Right lobe of liver (tissue), 6 donors: ENCODE data around the gene CACNA1E. TPM values are rescaled to one million over a fixed set of nuclear protein-coding genes. Genes with fewer than 3 reads are reported as not detected.
A peak's percentile ranks its signal among the peaks of the same experiment; 100 is the strongest.

Experiments used
- ATAC-seq, 4 donors: fragments of 200-7000 bp; cut with Tn5 transposase; one replicate each; pipeline ENCODE4 v1.9.1; 2020; ENCODE audit warnings: mild to moderate bottlenecking in 4 of 4, moderate library complexity in 4 of 4
- DNase-seq, 3 donors: peaks; one replicate each; pipeline ENCODE4 v3.0.0-alpha.2; 2020
- H3K27ac ChIP-seq, 3 donors: fragments of 200-600 bp; one replicate each; pipeline ENCODE4 v1.8.0; 2022
- H3K27me3 ChIP-seq, 2 donors: fragments of 200-600 bp; one replicate each; pipeline ENCODE4 v1.8.0; 2022
- H3K36me3 ChIP-seq, 4 donors: fragments of 200-600 bp; sonication (generic) in 1 of 4; one replicate each; pipeline versions ENCODE4 v1.5.1 to v1.8.0; 2017 to 2022; ENCODE audit warnings: control low read depth in 1 of 4
- H3K4me1 ChIP-seq, 4 donors: fragments of 200-600 bp; sonication (generic) in 1 of 4; one replicate each; pipeline versions ENCODE4 v1.5.1 to v1.8.0; 2017 to 2022; ENCODE audit warnings: control low read depth in 1 of 4
- H3K4me3 ChIP-seq, 3 donors: fragments of 200-600 bp; one replicate each; pipeline ENCODE4 v1.8.0; 2022
- H3K9me3 ChIP-seq, 4 donors: fragments of 200-600 bp; sonication (generic) in 1 of 4; one replicate each; pipeline versions ENCODE4 v1.5.1 to v1.8.0; 2017 to 2022; ENCODE audit warnings: control low read depth in 1 of 4
- POLR2A ChIP-seq: fragments of 450-650 bp; IDR thresholded peaks from one replicate; pipeline ENCODE4 v1.6.1; 2017; ENCODE audit warnings: antibody characterized with exemption, mild to moderate bottlenecking
- WGBS: methylation state at CpG from one replicate; pipeline ENCODE4 v1.1.6; 2018; ENCODE audit warnings: low coverage, low lambda C conversion rate; ENCODE audit not compliant: insufficient coverage; ENCODE audit errors: missing lambda C conversion rate; 5-methylcytosine and 5-hydroxymethylcytosine counted together
- intact Hi-C, 2 donors: fragments of 100-400 bp; cut with DNase I; formaldehyde crosslinking; loops; one replicate each; pipeline versions ENCODE4 v1.11.2 to v1.14.1; 2022
- total RNA-seq, 6 experiments: library from RNA; depleted of rRNA in 2 of 6; stranded (reverse); fragments of >200 nt in 2 of 6; fragmentation: NEBNext Ultra II Directional in 3 of 6; extraction: Animal tissue kit (Norgen Biotek cat#: 25700) in 3 of 6; gene quantifications; one replicate each; pipeline versions ENCODE4 v1.1.0 to v1.2.4, GENCODE V29; 2016 to 2023
- TF ChIP-seq, protein P1 (sequence below), 4 donors: fragments of 200-600 bp in 3 of 4; fragments of 450-650 bp in 1 of 4; IDR thresholded peaks; one replicate each; pipeline versions ENCODE4 v1.5.1 to v1.8.0; 2016 to 2022; ENCODE audit warnings: antibody characterized with exemption in 4 of 4, mild to moderate bottlenecking in 2 of 4
- donor health status: DM: no; HTN: yes; CAD: no.
- donor health status: DM: no; HTN: no; CAD: no.
- donor health status: DM: no; HTN: no; CAD: no.
- donor health status: DM: no; HTN: yes; CAD: no.
- donor health status: DM: no; HTN: yes; CAD: no.

The CACNA1E gene
- total RNA-seq, 6 experiments from 2014 or later: 0.05 to 0.09 (median 0.06) TPM; not detected in 2

- no peak overlapping the region for H3K27ac ChIP-seq
- intact Hi-C loops: no loop called here
- H3K9me3 ChIP-seq: no peaks in the 10 kb centered on the region
- no peaks in the 10 kb centered on the region for H3K36me3 ChIP-seq
- WGBS: 17% methylated on average over 2 of the region's 3 CpGs
- H3K4me1 ChIP-seq: no peaks in the 10 kb centered on the region
- H3K27me3 ChIP-seq: no peaks in the 10 kb centered on the region
- H3K4me3 ChIP-seq: no peak overlapping the region
- TF ChIP-seq, protein P1, sequence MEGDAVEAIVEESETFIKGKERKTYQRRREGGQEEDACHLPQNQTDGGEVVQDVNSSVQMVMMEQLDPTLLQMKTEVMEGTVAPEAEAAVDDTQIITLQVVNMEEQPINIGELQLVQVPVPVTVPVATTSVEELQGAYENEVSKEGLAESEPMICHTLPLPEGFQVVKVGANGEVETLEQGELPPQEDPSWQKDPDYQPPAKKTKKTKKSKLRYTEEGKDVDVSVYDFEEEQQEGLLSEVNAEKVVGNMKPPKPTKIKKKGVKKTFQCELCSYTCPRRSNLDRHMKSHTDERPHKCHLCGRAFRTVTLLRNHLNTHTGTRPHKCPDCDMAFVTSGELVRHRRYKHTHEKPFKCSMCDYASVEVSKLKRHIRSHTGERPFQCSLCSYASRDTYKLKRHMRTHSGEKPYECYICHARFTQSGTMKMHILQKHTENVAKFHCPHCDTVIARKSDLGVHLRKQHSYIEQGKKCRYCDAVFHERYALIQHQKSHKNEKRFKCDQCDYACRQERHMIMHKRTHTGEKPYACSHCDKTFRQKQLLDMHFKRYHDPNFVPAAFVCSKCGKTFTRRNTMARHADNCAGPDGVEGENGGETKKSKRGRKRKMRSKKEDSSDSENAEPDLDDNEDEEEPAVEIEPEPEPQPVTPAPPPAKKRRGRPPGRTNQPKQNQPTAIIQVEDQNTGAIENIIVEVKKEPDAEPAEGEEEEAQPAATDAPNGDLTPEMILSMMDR (IDR thresholded peaks at IDR 0.05): no peak
- no peak for TF ChIP-seq POLR2A
- ATAC-seq (peak in 3 of 4 donors; percentile 19 to 65 (median 43)), DNase-seq (peak in 2 of 3 donors; percentile 38 to 78)
These were observed 147.5 kb downstream of the CACNA1E start for GRCh38 chr1:181630838-181631237.

DNA sequence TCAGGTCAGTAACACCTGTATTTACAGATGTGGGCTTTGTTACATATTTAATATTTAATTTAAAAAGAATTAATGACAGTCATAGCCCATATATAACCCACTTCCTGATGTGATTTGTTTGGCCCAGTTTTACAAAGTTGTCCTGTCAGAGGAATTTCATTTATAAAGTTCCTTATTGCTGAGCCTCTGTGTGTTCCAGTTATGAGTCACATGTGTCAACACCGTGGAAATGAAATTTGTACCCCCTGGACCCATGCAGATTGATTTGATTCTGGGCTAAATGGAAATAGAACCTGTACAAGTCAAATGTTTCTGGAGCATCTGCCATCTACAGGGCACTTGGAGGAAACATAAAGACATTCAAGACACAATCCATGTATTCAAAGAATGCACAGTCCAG lies 149.2 kb downstream of the CACNA1E start:
- Histone ChIP-seq H3K4me3 (no peak overlapping the region), H3K36me3 (no peaks in the 10 kb centered on the region), H3K27me3 (no peaks in the 10 kb centered on the region), H3K4me1 (no peaks in the 10 kb centered on the region), H3K27ac (no peak overlapping the region), H3K9me3 (no peaks in the 10 kb centered on the region)
- peak in 2 of 4 donors; percentile 52 to 89 for ATAC-seq
- 27% methylated on average over 1 of the region's 1 CpG for WGBS
- TF ChIP-seq, protein P1 (IDR thresholded peaks at IDR 0.05): peak in 3 of 4 donors; percentile 6 to 21 (median 12)
- no peak for TF ChIP-seq POLR2A
- no peak for DNase-seq
- intact Hi-C loops: no loop called here

DNA sequence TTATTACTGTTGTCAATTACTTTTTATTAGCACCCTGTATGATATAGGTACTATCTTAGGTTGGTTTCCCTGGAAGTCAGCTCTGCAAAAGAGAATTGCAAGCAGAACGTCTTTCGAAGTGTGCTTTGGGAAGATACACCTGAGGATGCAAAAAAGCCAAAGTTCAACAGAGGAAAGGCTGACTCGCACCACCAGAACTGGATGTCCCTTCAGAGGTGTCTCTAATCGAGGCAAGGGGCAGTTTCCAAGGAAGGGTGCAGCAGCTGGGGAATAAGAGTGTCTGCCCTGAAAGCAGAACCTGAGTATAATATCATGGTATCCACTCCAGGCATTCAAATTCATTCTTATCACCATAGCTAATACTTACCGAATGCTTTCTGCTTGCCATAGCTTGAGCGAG lies 149.6 kb downstream of the CACNA1E start:
- no peaks in the 10 kb centered on the region for H3K27me3 ChIP-seq
- 69% methylated on average over 6 of the region's 6 CpGs for WGBS
- no peak overlapping the region for H3K27ac ChIP-seq
- no peaks in the 10 kb centered on the region for H3K36me3 ChIP-seq
- intact Hi-C loops: no loop called here
- TF ChIP-seq, protein P1 (IDR thresholded peaks at IDR 0.05): no peak
- no peak for TF ChIP-seq POLR2A
- ATAC-seq: no peak
- DNase-seq: no peak
- no peaks in the 10 kb centered on the region for H3K4me1 ChIP-seq
- no peaks in the 10 kb centered on the region for H3K9me3 ChIP-seq
- H3K4me3 ChIP-seq: no peak overlapping the region

DNA sequence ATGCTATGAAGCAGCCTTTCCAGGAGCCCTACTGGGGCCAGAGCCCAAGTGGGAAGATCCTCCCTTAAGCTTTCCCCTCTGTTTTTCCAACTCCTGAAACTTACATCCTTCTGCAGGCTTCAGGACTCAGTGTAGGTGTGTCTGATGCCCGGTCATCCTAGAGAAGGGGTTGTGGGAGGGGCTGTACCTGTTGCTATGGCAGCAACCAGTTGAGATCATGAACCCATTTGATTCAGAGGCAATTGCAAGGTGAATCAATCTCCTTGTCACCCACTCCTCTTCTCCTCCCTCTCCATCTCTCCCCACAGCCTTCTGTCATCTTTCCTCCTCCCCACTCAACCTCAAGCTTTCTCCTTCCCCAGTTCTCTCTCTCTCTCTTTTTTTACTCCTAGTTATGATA lies 151.8 kb downstream of the CACNA1E start:
- ATAC-seq (no peak), DNase-seq (no peak)
- TF ChIP-seq, protein P1 (IDR thresholded peaks at IDR 0.05): no peak
- no peak for TF ChIP-seq POLR2A
- H3K27me3 ChIP-seq: no peaks in the 10 kb centered on the region
- H3K4me3 ChIP-seq: no peak overlapping the region
- WGBS: 50% methylated on average over 1 of the region's 1 CpG
- H3K36me3 ChIP-seq: no peaks in the 10 kb centered on the region
- intact Hi-C loops: no loop called here
- H3K4me1 ChIP-seq: no peaks in the 10 kb centered on the region
- H3K9me3 ChIP-seq: no peaks in the 10 kb centered on the region
- no peak overlapping the region for H3K27ac ChIP-seq

GRCh38 chr1:181637998-181638397 lies 154.7 kb downstream of the CACNA1E start:
- no peak overlapping the region for H3K27ac ChIP-seq
- no peaks in the 10 kb centered on the region for H3K27me3 ChIP-seq
- DNase-seq: no peak
- no peaks in the 10 kb centered on the region for H3K9me3 ChIP-seq
- H3K4me1 ChIP-seq: no peaks in the 10 kb centered on the region
- H3K4me3 ChIP-seq: no peak overlapping the region
- H3K36me3 ChIP-seq: no peaks in the 10 kb centered on the region
- no peak for ATAC-seq
- intact Hi-C loops: no loop called here
- TF ChIP-seq, protein P1 (IDR thresholded peaks at IDR 0.05): no peak
- no peak for TF ChIP-seq POLR2A
